Gastrocnemius medialis (tissue), 4 donors: ENCODE measurements around the gene ZFYVE21. TPM values are rescaled to one million over a fixed set of nuclear protein-coding genes. Genes with fewer than 3 reads are reported as not detected.
A peak's percentile ranks its signal among the peaks of the same experiment; 100 is the strongest.

Experiments
- ATAC-seq, 2 donors: fragments of 150-250 bp; one replicate each; pipeline ENCODE4 v1.9.1; 2016
- DNase-seq, 2 donors: peaks; one replicate each; pipeline ENCODE4 v3.0.0-alpha.2; 2019
- H3K27ac ChIP-seq, 4 donors: fragments of 200-600 bp; sonication (generic); 1 replicate in 1 of 4; 2 replicates in 3 of 4; pipeline ENCODE4 v1.5.1; 2016 to 2018; ENCODE audit warnings: mild to moderate bottlenecking in 2 of 4, moderate library complexity in 1 of 4
- H3K27me3 ChIP-seq, 3 donors: fragments of 200-600 bp; sonication (generic) in 2 of 3; 1 replicate in 1 of 3; 2 replicates in 2 of 3; pipeline versions ENCODE4 v1.5.1 to v1.6.0; 2016 to 2019; ENCODE audit warnings: mild to moderate bottlenecking in 1 of 3, moderate library complexity in 1 of 3
- H3K36me3 ChIP-seq, 2 donors: fragments of 200-600 bp; sonication (generic) in 1 of 2; one replicate each; pipeline ENCODE4 v1.5.1; 2017 to 2018
- H3K4me1 ChIP-seq, 2 donors: fragments of 200-600 bp; sonication (generic) in 1 of 2; one replicate each; pipeline ENCODE4 v1.5.1; 2016 to 2017; ENCODE audit warnings: mild to moderate bottlenecking in 2 of 2
- H3K4me3 ChIP-seq, 4 donors: fragments of 200-600 bp; sonication (generic) in 3 of 4; 1 replicate in 1 of 4; 2 replicates in 3 of 4; pipeline ENCODE4 v1.5.1; 2016 to 2019; ENCODE audit warnings: mild to moderate bottlenecking in 2 of 4
- H3K9me3 ChIP-seq, 3 donors: fragments of 200-600 bp; sonication (generic) in 2 of 3; 1 replicate in 1 of 3; 2 replicates in 2 of 3; pipeline ENCODE4 v1.5.1; 2016 to 2019
- CTCF ChIP-seq, 5 experiments: fragments of 450-650 bp in 3 of 5; fragments of 200-600 bp in 2 of 5; sonication (generic) in 2 of 5; IDR thresholded peaks in 4 of 5; conservative IDR thresholded peaks in 1 of 5; 1 replicate in 4 of 5; 2 replicates in 1 of 5; pipeline ENCODE4 v1.5.1; 2016 to 2019; ENCODE audit warnings: antibody characterized with exemption in 5 of 5, mild to moderate bottlenecking in 3 of 5, moderate library complexity in 3 of 5
- POLR2A ChIP-seq, 2 donors: fragments of 450-650 bp; IDR thresholded peaks; one replicate each; pipeline ENCODE4 v1.6.1; 2017; ENCODE audit warnings: antibody characterized with exemption in 2 of 2, mild to moderate bottlenecking in 2 of 2, moderate library complexity in 2 of 2
- in situ Hi-C, 4 donors: fragments of 200-750 bp; cut with MboI; loops; one replicate each; pipeline versions ENCODE4 v1.15.0 to v1.8.0; 2017; ENCODE audit warnings: low sequenced_read_pairs in 4 of 4
- intact Hi-C: fragments of 100-400 bp; cut with DNase I; formaldehyde crosslinking; loops from one replicate; pipeline ENCODE4 v1.15.1; 2023; ENCODE audit warnings: low total_unique reads
- total RNA-seq, 4 donors: library from RNA; depleted of rRNA; stranded (reverse); fragments of >200 nt; gene quantifications; one replicate each; pipeline versions ENCODE4 v1.1.0 to v1.2.3, GENCODE V29; 2016

Gene ZFYVE21
- total RNA-seq, 4 donors from 2014 or later, result 16.2 to 25.8 (median 20.2) TPM

GRCh38 chr14:103705504-103706284, 9.9 kb upstream of the ZFYVE21 start:
- no peak for ATAC-seq
- peaks cover 24% of the 10 kb centered on the region in 2 donors for H3K4me1 ChIP-seq
- in situ Hi-C loops, result no loop called here

GRCh38 chr14:103706551-103707328, 8.9 kb upstream of the ZFYVE21 start:
- intact Hi-C loops, result no loop called here
- Histone ChIP-seq H3K27ac (no peak overlapping the region), H3K4me1 (peaks cover 19% of the 10 kb centered on the region in 2 donors), H3K36me3 (peaks cover 0 to 26% of the 10 kb centered on the region in 2 donors), H3K27me3 (no peaks in the 10 kb centered on the region), H3K4me3 (no peak overlapping the region), H3K9me3 (no peaks in the 10 kb centered on the region)
- in situ Hi-C loops, result no loop called here
- no peak for TF ChIP-seq POLR2A (IDR thresholded peaks at IDR 0.05)
- TF ChIP-seq CTCF (IDR thresholded peaks at IDR 0.05 in 4 of 5, conservative IDR thresholded peaks at IDR 0.05 in 1 of 5), result no peak
- ATAC-seq (no peak), DNase-seq (no peak)

More at GRCh38 chr14:103705504-103706284, 9.9 kb upstream of the ZFYVE21 start:
- H3K27ac ChIP-seq, result peak overlapping the region in 3 of 4 donors; percentile 42 to 60 (median 57)
- H3K4me3 ChIP-seq, result no peak overlapping the region
- no peaks in the 10 kb centered on the region for H3K9me3 ChIP-seq
- intact Hi-C loops, result no loop called here
- DNase-seq, result no peak
- TF ChIP-seq POLR2A (IDR thresholded peaks at IDR 0.05), result no peak
- no peak for TF ChIP-seq CTCF (IDR thresholded peaks at IDR 0.05 in 4 of 5, conservative IDR thresholded peaks at IDR 0.05 in 1 of 5)
- no peaks in the 10 kb centered on the region for H3K27me3 ChIP-seq
- peaks cover 0 to 26% of the 10 kb centered on the region in 2 donors for H3K36me3 ChIP-seq

GRCh38 chr14:103707329-103708263, 8.0 kb upstream of the ZFYVE21 start:
- in situ Hi-C loops, result no loop called here
- peaks cover 25 to 26% of the 10 kb centered on the region in 2 donors for H3K4me1 ChIP-seq

More at GRCh38 chr14:103707329-103708263, 8.0 kb upstream of the ZFYVE21 start:
- TF ChIP-seq CTCF (IDR thresholded peaks at IDR 0.05 in 4 of 5, conservative IDR thresholded peaks at IDR 0.05 in 1 of 5) (no peak), POLR2A (IDR thresholded peaks at IDR 0.05) (no peak)
- Histone ChIP-seq H3K27me3 (no peaks in the 10 kb centered on the region), H3K27ac (no peak overlapping the region), H3K36me3 (peaks cover 0 to 26% of the 10 kb centered on the region in 2 donors), H3K9me3 (no peaks in the 10 kb centered on the region), H3K4me3 (no peak overlapping the region)
- intact Hi-C loops, result no loop called here
- DNase-seq (no peak), ATAC-seq (no peak)
